Measurements from ENCODE around the gene MTHFD2.
"Not testable (repeated sequence)": the region's sequence is repeated elsewhere in the genome, so short reads cannot be mapped to it uniquely, and the experiment has no call there.

MTHFD2 gene

DNA sequence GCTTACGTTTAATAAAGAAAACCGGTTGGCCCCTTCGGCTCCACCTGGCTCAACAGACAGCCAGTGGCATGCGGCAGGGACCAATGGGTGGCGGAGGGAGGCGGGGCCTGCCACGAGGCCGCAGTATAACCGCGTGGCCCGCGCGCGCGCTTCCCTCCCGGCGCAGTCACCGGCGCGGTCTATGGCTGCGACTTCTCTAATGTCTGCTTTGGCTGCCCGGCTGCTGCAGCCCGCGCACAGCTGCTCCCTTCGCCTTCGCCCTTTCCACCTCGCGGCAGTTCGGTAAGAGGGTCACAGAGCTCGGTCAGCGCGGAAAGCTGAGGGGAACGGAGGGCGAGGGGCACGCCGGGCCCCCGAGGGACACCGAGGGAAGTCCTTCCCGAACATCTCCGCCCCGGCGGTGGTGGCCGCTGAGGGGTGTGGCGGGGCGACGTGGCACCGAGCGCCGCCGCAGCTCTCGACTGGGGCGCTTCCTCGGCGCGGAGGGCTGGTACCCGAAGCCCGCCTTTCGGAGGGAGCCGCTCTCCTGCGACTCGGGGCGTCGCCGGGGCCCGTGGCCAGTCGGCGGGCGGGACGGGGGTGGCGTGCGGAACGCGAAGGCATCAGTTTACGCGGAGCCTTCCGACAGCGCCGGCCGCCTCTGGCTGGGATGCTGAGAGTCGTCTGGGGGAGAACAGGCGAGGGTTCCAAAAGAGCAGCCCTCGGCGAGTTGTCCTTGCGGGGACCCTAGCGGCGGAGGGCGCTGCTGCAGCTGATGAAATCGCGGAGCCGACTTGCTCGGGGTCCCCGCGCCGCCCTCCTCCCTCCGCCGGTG, at the start of gene MTHFD2:
MTHFD2 (plus strand) TSS at position 155 of the 814 bp plus-strand sequence; CDS start at position 182, 27 bp downstream.
- peak; percentile 95 for DNase-seq

DNA sequence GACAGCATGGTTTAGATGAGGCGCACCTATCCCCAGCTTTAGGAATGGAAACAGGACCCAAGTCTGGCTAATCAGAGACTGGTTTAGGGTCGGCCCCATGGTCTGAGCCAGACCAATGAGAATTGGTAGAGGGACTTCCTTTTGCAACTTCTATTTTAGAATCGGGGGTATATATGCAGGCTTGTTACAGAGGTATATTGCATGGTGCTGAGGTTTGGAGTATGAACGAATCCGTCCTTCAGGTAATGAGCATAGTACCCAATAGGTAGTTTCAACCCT, 49.2 kb upstream of the MTHFD2 start:
- DNase-seq: no peak

DNA sequence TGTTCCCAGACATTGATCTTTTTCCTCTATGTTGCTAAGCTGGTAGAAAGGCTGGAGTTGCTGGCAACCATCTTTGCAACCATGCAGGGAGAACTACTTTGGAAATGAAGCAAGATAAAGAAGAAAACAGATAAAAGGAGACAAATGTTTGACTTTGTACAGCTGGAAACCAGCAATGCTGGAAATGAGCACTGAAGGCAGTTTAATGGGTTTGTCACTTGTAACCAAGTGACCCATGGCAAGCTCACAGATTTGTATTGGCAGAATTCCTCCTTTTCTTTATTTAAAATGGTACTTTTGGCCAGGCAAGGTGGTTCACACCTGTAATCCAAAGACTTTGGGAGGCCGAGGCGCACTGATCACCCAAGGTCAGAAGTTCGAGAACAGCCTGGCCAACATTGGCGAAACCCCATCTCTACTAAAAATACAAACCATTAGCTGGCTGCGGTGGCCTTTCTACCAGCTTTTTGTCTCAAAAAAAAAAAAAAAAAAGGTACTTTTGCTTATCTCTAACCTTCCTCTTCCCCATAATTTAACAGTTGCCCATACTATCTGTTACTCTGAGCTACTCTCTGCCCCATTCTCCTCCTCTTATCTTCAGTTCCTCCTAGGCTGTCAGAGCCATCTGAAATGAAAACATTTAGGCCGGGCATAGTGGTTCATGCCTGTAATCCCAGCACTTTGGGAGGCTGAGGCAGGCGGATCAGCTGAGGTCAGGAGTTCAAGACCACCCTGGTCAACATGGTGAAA, 48.7 kb upstream of the MTHFD2 start:
- no peak for DNase-seq

DNA sequence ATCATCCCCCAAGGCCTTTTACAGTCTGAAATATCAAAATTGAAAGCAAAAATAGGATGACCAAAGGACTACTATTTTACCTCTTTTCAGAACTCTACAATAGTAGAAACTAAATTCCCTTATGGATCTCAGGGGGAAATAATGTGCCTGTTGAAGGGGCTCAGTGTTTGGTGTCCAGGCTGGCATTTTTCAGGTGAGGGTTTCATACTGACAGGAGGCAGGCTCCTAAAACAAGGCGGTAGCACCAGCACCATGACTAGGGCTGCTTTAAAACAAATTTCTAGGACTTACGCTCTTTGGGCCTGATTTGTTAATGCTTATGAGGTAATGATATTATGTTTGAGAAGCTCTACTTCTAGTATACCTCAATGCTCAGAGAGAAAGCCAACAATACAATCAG, 45.5 kb upstream of the MTHFD2 start:
- DNase-seq: no peak

DNA sequence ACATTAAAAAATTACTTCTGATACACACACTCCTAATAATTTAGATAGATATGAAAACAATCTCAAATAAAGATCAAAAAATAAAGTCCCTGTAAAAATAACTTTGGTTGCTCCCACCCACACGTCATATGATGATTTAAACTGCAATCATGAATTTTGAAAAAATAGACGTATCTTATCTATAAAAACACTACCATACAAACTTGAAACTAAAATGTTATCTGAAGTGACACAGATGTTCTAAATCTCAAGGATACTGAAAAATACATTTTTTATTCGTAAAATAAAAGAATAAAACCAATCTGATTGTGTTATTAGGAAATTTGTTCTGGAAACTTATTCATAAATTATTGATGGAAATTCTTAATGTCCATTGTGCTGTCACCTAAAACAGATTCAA, 42.6 kb upstream of the MTHFD2 start:
- DNase-seq: no peak

DNA sequence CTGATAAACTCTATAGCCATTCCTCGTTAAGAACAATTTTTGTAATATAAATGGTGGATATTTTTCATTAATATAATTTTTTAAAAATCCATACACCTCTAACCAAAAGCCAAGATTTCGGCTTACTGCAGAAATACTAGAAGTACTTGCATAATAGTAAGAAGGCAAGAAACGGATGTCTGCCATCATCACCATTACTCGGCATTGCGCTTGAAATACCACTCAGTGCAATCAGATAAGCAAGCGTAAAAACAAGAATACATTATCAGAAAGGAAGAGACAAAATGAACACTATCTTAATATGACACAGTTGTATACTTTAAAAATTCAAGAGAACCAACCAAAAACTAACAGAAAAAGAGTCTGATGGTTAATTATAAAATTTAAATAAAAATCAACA, 35.5 kb upstream of the MTHFD2 start:
- no peak for DNase-seq

DNA sequence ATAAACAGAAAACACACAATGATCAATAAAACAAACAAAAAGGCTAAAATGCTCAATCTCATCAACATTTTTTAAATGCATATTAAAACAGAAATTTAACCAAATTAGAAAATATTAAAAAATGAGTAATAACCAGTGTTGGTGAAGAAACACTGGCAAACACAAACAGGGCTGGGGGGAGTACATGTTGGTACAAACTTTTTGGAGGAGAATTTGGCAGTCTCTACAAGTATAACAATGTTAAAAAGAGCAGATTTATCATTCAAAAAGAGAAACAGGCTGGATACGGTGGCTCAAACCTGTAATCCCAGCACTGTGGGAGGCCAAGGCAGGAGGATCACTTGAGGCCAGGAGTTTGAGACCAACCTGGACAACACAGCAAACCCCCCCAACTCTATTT, 33.7 kb upstream of the MTHFD2 start:
- no peak for DNase-seq

DNA sequence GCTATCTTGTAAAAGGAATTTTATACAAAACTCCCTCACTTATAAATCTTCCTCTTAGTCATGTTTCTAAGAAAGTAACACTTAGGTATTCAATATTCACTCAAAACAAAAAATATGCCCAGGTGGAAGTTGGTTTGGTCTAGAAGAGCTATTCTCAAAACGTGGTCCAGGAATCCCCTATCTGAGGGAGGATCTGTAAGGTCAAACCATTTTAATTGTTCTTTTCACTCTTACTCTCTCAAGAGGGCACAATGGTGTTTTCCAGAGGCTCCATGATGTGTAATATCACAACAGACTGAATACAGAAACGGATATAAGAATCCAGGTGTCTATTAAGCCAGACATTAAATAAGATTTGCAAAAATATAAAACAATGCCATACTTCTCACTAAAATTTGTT, 29.7 kb upstream of the MTHFD2 start:
- DNase-seq: no peak

DNA sequence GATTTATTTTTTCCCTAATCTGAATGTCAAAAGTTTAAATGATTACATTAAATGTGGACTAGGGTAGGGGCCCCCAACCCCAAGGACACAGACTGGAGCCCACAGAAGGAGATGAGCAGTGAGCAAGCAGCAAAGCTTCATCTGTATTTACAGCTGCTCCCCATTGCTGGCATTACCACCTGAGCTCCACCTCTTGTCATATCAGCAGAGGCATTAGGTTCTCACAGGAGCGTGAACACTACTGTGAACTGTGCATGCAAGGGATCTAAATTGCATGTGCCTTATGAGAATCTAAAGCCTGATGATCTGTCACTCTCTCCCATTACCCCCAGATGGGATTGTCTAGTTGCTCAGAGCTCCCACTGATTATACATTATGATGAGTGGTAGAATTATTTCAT, 23.5 kb upstream of the MTHFD2 start:
- no peak for DNase-seq

DNA sequence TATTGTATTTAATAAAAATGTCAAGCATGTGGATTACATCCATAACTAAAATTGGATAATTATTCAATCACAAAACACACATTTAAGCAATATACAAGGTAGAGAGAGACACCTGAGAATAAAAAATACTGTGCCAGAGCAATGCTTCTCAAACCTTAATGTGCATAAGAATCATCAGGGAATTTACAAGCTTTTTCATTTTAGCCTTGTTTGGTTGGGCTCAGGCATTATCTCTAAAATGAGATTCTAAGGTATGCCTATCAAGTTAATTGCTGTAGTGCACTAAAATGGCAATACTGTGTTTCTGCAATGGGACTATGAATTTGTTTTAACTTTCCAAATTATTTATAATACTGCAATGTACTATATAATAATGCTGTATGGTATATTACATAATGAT, 20.7 kb upstream of the MTHFD2 start:
- DNase-seq: no peak

DNA sequence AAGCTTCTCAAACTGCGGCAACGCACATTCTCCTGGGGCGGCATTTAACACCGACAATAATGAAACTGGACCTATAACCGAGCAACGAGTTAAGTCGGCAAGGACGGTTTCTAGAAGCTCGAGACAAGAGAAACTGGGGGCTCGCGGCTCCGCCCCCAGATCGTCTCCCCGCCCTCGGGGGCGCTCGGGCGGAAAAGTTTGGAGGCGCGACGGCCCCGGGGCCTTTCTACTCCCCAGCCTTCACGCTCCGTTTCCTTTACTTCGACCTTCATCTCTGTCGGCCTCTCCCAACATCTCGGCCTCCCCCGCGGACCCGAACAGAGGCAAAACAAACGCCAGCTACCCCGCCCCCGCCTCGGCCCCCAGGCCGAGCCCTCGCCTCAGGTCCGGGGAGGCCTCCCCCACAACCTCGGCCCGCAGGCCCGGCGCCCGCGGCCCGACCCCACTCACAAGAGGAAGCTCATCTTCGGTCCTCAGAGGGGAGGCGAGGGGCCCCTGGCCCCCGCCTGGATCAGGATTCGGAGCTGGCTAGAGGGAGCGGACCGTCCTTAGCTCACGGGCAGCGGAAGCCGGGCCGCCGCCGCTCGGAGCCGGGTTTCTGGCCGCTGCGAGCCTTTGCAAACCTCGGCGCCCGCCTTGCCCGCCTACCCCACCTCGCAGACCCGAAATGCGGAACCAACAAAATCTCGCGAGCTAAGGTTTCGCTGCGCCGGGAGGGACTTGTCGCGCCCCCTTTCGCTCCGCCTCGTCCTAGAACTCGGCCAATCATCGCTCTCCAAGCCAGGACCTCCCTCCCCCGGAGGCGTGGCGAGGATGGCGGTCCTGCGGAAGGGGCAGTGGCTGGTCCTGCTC, 20.0 kb upstream of the MTHFD2 start, which contains the start of gene MOB1A:
MOB1A (minus strand) TSS at position 669 of the 852 bp plus-strand sequence; CDS start at position 464, 205 bp downstream.
- peak; percentile 99 for DNase-seq

DNA sequence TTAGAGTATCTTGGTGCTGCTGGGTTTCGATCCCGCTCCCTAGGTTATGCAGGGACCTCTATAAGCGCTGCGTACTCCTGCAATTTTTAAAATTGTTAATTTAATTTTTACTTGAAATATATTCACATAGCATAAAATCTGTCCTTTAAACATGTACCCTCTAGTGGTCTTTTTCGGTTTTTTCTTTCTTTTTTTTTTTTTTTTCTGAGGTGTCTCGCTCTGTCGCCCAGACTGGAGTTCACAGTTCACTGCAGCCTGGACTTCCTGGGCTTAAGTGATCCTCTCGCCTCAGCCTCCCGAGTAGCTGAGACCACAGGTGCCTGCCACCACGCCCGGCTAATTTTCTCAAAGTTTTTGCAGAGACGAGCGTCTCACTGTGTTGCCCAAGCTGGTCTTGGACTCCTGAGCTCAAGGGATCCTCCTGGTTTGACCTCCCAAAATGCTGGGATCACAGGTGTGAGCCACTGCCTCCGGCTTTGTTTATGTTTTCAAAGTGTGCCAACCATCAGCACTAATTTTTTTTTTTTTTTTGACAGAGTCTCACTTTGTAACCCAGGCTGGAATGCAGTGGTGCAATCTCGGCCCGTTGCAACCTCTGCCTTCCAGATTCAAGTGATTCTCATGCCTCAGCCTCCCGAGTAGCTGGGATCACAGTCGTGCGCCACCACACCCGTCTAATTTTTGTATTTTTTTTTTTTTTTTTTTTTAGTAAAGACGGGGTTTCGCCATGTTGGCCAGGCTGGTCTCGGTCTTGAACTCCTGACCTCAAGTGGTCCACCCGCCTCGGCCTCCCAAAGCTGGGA, 19.2 kb upstream of the MTHFD2 start:
- no peak for DNase-seq

DNA sequence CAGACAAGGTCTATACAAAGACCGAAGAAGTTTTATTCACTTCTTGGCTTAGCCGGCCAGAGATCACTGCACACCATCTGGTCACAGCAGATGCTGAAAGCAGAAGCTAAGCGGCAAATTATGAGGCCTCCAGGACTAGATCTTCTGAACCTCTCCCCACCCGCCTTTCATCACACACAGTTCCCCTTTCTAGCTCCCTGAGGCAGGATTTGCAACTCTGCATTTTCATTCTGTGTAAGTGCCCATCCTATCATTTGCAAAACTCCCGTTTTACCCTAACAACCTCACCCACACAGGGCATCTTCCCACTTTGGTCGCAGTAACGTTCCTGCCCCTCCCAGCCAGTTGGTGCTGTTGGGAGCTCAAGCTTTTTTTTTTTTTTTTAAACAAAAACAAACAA, 16.7 kb upstream of the MTHFD2 start:
- DNase-seq: peak; percentile 95

DNA sequence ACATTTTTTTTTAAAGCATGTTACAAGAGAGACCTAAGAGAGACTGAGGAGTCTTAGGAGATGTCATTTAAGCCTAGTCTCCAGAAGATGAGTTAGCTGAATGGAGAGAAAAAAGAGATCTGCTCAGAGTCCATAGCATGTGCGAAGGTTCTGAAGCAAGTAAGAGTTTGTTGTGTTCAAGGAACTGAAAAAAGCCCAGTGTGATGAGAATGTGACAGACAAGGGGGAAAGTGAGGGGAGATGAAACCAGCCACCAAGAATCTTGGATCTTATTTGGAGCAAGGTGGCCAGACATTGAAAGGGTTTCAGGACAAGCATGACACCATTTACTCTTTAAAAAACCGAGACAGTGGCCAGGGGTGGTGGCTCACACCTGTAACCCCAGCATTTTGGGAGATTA, 14.5 kb upstream of the MTHFD2 start:
- DNase-seq: no peak

DNA sequence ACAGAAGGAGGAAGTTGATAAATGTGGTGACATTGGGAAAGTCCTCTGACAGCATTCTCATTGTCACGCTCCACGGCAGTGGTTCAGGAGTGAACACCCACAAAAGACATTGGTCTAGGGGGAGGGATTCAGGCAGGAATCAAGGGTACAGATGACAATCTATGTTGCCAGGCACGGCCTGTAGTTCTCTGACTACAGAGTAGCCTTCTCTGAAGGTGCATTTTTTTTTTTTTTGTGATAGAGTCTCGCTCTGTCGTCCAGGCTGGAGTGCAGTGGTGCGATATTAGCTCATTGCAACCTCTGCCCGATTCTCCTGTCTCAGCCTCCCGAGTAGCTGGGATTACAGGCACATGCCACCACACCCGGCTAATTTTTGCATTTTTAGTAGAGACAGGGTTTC, 12.4 kb upstream of the MTHFD2 start:
- DNase-seq: no peak

DNA sequence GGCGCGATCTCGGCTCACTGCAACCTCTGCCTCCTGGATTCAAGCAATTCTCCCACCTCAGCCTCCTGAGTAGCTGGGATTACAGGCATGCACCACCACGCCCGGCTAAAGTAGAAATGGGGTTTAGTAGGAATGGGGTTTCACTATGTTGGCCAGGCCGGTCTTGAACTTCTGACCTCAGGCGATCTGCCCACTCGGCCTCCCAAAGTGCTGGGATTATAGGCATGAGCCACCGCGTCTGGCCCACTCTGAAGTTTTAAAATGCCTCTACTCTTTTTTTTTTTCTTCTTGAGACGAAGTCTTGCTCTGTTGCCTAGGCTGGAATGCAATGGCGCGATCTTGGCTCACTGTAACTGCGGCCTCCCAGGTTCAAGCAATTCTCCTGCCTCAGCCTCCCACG, 11.7 kb upstream of the MTHFD2 start:
- DNase-seq: not testable (repeated sequence)

DNA sequence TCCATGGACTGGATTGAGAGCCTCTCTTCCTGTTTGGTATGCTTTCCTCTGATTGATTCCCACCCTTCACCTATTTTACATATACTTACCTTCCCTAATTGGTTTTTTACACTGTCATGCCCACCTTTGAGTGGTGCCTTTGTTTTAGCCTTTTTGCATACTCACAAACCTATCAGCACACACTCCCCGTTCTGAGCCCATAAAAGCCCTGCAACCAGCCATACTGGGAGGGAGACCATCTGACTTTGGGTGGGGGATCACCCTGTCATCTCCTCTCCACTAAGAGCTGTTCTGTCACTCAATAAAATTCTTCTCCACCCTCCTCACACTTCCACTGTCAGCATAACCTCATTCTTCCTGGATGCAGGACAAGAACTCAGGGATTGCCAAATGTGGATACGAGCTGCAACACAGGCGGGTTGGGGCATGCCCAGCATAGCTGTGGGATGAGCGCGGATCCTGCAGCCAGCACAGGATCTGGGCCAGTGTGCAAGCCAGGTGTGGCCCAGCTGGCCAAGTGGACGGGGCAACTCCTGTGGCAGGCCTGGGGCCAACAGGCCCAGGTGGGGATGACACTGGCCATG, 10.3 kb upstream of the MTHFD2 start:
- peak; percentile 55 for DNase-seq

DNA sequence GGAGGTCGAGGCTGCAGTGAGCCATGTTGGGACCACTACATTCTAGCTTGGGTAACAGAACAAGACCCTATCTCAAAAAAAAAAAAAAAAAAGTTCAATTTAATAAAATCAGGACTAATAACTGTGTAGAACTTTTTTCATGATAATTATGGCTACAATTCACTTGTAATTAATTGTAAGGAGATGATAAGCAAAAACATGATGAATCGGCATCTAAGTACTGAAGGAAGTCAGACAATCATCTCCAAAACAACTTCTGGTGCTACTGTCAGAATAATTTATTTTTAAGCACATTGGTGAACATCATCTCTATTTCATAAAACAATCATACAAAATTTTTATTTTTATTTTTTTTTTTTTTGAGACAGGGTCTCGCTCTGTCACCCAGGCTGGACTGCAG, 9.7 kb upstream of the MTHFD2 start:
- no peak for DNase-seq

DNA sequence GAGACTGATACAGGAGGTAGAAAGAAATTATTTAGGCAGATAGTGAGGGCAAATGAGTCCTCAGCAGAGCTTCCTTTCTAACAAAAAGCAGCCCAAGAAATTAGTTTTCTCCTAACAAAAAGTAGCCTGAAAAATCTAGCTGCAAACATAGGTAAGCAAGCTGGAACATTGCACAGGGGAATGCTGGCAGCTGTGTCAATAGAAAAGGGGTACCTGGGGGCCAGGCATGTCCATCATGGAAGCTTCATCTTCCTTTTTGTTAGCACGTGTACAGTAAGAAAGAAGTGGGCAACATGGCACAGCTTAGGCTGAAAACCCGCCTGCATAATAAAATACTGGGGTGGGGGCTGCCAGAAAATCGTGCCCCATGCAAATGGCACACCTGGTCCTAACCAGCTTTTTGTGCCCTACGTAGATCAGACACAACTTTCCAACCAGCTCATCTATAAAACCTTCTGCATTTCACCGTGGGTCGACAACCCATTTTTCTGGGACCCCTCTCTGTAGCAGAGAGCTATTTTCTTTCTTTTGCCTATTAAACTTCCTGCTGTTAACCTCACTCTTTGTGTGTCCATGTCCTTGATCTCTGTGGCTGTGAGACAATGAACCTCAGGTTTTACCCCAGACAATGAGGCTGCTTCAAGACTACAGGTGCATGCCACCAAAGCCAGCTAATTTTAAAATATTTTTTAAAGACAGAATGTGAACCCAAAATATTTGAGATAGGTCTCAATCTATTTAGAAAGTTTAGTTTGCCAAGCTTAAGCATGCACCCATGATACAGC, 6.6 kb upstream of the MTHFD2 start:
- no peak for DNase-seq

DNA sequence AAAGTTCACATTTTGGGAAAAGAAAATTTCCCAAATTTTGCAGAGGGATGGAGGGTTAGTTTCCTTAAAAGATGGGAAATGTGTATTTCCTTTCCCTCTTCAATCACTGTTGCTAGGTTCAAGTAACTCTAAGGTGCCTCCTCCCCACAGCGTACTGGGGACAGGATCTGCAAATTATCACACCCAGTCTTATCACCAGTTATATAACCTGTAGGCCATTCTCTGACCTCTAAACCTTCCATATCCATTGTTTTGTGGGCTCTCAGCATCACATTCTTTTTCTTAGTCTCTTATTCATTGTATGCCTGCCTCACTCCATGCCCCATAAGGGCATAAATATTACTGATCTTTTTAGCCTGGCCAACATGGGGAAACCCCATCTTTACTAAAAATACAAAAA, 3.6 kb upstream of the MTHFD2 start:
- no peak for DNase-seq

DNA sequence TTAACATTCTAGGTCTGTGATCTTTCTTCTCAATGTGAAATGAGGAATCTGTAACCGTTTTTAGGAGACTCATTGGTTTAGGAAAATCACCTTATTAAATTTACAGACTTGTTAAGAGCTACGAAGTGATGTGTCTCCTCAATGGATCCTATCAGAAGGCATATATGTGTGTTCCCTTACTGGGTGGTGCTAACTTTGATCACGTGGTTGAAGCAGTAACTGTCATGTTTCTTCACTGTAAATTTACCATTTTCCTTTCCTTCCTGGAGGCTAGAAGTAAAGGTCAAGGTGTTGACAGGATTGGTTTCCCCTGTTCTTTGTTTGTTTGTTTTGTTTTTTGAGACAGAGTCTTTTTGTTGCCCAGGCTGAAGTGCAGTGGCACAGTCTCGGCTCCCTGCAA, 1.4 kb upstream of the MTHFD2 start:
- no peak for DNase-seq
